Liver (tissue), 9 donors: Measurements from ENCODE around the gene RNF144A. TPM values are rescaled to one million over a fixed set of nuclear protein-coding genes. Genes with fewer than 3 reads are reported as not detected.

ENCODE experiments used
- DNase-seq: peaks from one replicate; pipeline ENCODE4 v3.0.0-alpha.2; 2017; ENCODE audit warnings: low spot score
- H3K27ac ChIP-seq, 2 donors: one replicate each; pipeline ENCODE4 v1.7.0; 2013; ENCODE audit warnings: inconsistent platforms in 2 of 2, low read length in 2 of 2, control low read depth in 1 of 2, low read depth in 1 of 2, mild to moderate bottlenecking in 1 of 2
- H3K27me3 ChIP-seq, 4 donors: one replicate each; pipeline versions ENCODE4 v1.6.1 to v1.7.0; 2013; ENCODE audit warnings: low read length in 3 of 4, inconsistent platforms in 1 of 4, mild to moderate bottlenecking in 1 of 4, moderate library complexity in 1 of 4; ENCODE audit not compliant: control insufficient read depth in 4 of 4, insufficient read depth in 4 of 4
- H3K36me3 ChIP-seq, 4 donors: one replicate each; pipeline versions ENCODE4 v1.6.1 to v1.7.0; 2013; ENCODE audit warnings: low read length in 3 of 4, mild to moderate bottlenecking in 3 of 4, low read depth in 1 of 4, moderate library complexity in 1 of 4; ENCODE audit not compliant: control insufficient read depth in 4 of 4, insufficient read depth in 3 of 4
- H3K4me1 ChIP-seq, 4 donors: one replicate each; pipeline versions ENCODE4 v1.6.1 to v1.7.0; 2013; ENCODE audit warnings: low read length in 3 of 4, mild to moderate bottlenecking in 3 of 4, moderate library complexity in 1 of 4; ENCODE audit not compliant: control insufficient read depth in 4 of 4, insufficient read depth in 4 of 4
- H3K4me3 ChIP-seq, 3 donors: one replicate each; pipeline versions ENCODE4 v1.6.1 to v1.7.0; 2013; ENCODE audit warnings: low read length in 3 of 3, control low read depth in 1 of 3, low read depth in 1 of 3, mild to moderate bottlenecking in 1 of 3
- H3K9ac ChIP-seq, 2 donors: one replicate each; pipeline ENCODE4 v1.7.0; 2013; ENCODE audit warnings: low read length in 2 of 2, mild to moderate bottlenecking in 2 of 2, moderate library complexity in 2 of 2, control low read depth in 1 of 2, low read depth in 1 of 2
- H3K9me3 ChIP-seq, 4 donors: one replicate each; pipeline versions ENCODE4 v1.6.1 to v1.7.0; 2013; ENCODE audit warnings: low read length in 3 of 4; ENCODE audit not compliant: control insufficient read depth in 4 of 4
- ATF3 ChIP-seq: IDR thresholded peaks from 2 replicates; pipeline ENCODE4 v1.6.1; 2016; ENCODE audit warnings: antibody characterized with exemption
- CTCF ChIP-seq: fragments of 150-350 bp; IDR thresholded peaks from 2 replicates; pipeline ENCODE4 v1.5.1; 2017; ENCODE audit warnings: improper control_type of control experiment, low read depth, low read length; ENCODE audit not compliant: missing input control
- EGR1 ChIP-seq, 2 donors: IDR thresholded peaks; 2 replicates each; pipeline ENCODE4 v1.6.1; 2016 to 2018; ENCODE audit warnings: antibody characterized with exemption in 2 of 2, low read depth in 2 of 2
- JUND ChIP-seq, 2 donors: IDR thresholded peaks; 2 replicates each; pipeline ENCODE4 v1.6.1; 2016; ENCODE audit warnings: antibody characterized with exemption in 2 of 2
- RAD21 ChIP-seq, 2 donors: IDR thresholded peaks; 2 replicates each; pipeline ENCODE4 v1.6.1; 2016; ENCODE audit warnings: antibody characterized with exemption in 2 of 2, mild to moderate bottlenecking in 2 of 2
- RXRA ChIP-seq, 2 donors: IDR thresholded peaks; 2 replicates each; pipeline ENCODE4 v1.6.1; 2017 to 2018; ENCODE audit warnings: antibody characterized with exemption in 2 of 2, mild to moderate bottlenecking in 1 of 2
- SP1 ChIP-seq: IDR thresholded peaks from 2 replicates; pipeline ENCODE4 v1.6.1; 2018; ENCODE audit warnings: antibody characterized with exemption, mild to moderate bottlenecking
- YY1 ChIP-seq: IDR thresholded peaks from 2 replicates; pipeline ENCODE4 v1.6.1; 2016; ENCODE audit warnings: antibody characterized with exemption, mild to moderate bottlenecking
- WGBS: extraction: QIAGEN DNeasy Blood & Tissue Kit; methylation state at CpG from one replicate; pipeline ENCODE4 v1.1.7; 2013; 5-methylcytosine and 5-hydroxymethylcytosine counted together
- polyA plus RNA-seq, 2 donors: library from polyadenylated mRNA; stranded (reverse) in 1 of 2; unstranded in 1 of 2; fragments of 200-250 nt in 1 of 2; fragments of >200 nt in 1 of 2; fragmentation: Nextera tagmentation in 1 of 2; extraction: Ambion mirVana in 1 of 2; gene quantifications; one replicate each; pipeline versions ENCODE4 v1.2.1 to v1.2.3, GENCODE V29; 2013 to 2015
- total RNA-seq, 2 donors: library from RNA; depleted of rRNA; stranded (reverse); fragments of >200 nt; gene quantifications; one replicate each; pipeline ENCODE4 v1.2.3, GENCODE V29; 2014
- TF ChIP-seq, protein P1 (sequence below): IDR thresholded peaks from 2 replicates; pipeline ENCODE4 v1.6.1; 2016; ENCODE audit warnings: antibody characterized with exemption
- TF ChIP-seq, protein P2 (sequence below): IDR thresholded peaks from 2 replicates; pipeline ENCODE4 v1.6.1; 2016; ENCODE audit warnings: antibody characterized with exemption
- donor health status: healthy.
- donor health status: healthy.
- donor health status: healthy.
- donor health status: healthy.
- donor health status: healthy.

The RNF144A gene
- total and polyA plus RNA-seq, 4 donors: 1.0 to 10.4 (median 2.3) TPM

DNA sequence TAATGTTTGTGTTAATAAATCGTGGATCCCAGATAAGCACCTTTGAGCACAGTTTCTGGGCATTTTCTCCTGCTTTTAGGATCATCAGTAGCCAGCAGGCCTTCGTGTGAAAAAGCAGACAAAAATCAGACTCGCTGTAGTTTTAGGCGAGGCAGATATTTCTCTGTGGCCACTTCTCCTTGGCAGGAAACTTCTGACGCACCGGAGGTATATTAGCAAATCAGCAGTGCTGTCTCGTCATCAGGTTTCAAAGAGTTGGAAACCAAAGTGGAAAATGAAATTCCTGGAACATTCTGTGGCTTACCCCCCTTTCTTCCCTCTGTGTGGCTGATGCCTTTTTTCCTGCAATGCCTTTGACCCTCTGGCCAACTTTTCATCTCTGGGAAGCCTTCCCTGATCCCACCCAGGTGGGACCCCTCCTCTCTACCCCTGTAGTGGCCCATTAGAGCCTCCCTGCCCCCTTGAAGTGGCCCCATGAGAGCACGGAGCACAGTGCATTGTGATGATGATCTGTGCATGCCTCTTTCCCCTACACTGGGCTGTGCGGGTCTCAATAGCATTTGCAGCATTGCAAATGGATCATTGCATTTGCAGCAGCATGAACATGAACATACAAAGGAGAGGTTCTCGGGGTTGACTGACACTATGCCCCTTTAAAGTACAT lies 93.3 kb downstream of the RNF144A start:
- peaks cover 0 to 5% (median 1%) of the 10 kb centered on the region in 4 donors for H3K4me1 ChIP-seq
- no peak for DNase-seq
- no peak for TF ChIP-seq YY1
- TF ChIP-seq EGR1 (IDR thresholded peaks at IDR 0.05; ENCODE audit: low read depth in 2 of 2): no peak
- TF ChIP-seq RXRA (IDR thresholded peaks at IDR 0.05): no peak
- TF ChIP-seq, protein P1, sequence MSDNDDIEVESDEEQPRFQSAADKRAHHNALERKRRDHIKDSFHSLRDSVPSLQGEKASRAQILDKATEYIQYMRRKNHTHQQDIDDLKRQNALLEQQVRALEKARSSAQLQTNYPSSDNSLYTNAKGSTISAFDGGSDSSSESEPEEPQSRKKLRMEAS: no peak
- WGBS: 77% methylated on average over 10 of the region's 10 CpGs
- H3K4me3 ChIP-seq: no peak overlapping the region
- H3K36me3 ChIP-seq: no peaks in the 10 kb centered on the region
- no peaks in the 10 kb centered on the region for H3K9me3 ChIP-seq
- H3K27me3 ChIP-seq: no peaks in the 10 kb centered on the region
- no peak overlapping the region for H3K9ac ChIP-seq
- no peak overlapping the region for H3K27ac ChIP-seq

DNA sequence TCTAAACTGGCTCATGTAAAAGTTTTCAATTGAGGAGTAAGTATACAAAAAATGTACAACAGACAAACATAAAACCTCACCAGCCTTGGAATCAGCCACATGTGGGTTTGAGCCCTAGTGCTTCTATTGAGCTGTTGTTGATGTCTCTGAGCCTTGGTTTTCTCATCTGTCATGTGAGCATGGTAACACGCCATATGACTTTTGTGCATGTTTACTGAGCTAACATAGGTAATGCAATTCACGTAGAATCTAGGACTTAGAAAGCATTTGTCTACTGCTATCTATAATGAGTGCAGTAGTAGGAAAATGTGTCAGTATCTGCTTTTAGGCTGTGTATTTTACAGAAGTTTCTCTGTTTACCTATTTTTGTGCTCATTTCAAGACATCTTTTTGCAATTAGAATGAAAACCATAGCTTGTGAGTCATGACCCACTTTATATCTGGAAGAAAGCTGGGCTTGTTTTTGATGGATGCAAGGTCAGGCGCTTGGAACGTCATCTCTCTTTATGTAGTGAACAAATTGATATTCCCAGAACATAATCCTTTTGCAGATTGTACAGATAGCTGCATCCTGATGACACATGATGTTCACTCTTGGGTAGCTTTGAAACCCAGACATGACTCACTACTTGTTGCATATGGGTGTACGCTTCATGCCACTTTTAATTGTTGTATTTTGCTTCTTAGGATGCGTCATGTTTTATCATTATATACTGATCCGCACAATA lies 94.3 kb downstream of the RNF144A start:
- Histone ChIP-seq H3K27ac (no peak overlapping the region), H3K4me1 (peaks cover 0 to 5% (median 1%) of the 10 kb centered on the region in 4 donors), H3K4me3 (no peak overlapping the region), H3K9ac (no peak overlapping the region), H3K9me3 (no peaks in the 10 kb centered on the region), H3K27me3 (no peaks in the 10 kb centered on the region), H3K36me3 (no peaks in the 10 kb centered on the region)
- DNase-seq: no peak
- 93% methylated on average over 7 of the region's 7 CpGs for WGBS
- TF ChIP-seq RAD21 (IDR thresholded peaks at IDR 0.05): no peak
- TF ChIP-seq, protein P1: no peak
- no peak for TF ChIP-seq ATF3
- TF ChIP-seq YY1: no peak
- TF ChIP-seq CTCF: no peak

GRCh38 chr2:7012141-7012764 lies 95.0 kb downstream of the RNF144A start:
- no peaks in the 10 kb centered on the region for H3K9me3 ChIP-seq
- H3K4me1 ChIP-seq: peaks cover 0 to 5% (median 0%) of the 10 kb centered on the region in 4 donors
- TF ChIP-seq RXRA (IDR thresholded peaks at IDR 0.05) (no peak), SP1 (no peak), JUND (IDR thresholded peaks at IDR 0.05) (no peak), RAD21 (IDR thresholded peaks at IDR 0.05) (no peak), YY1 (no peak)
- TF ChIP-seq, protein P2, sequence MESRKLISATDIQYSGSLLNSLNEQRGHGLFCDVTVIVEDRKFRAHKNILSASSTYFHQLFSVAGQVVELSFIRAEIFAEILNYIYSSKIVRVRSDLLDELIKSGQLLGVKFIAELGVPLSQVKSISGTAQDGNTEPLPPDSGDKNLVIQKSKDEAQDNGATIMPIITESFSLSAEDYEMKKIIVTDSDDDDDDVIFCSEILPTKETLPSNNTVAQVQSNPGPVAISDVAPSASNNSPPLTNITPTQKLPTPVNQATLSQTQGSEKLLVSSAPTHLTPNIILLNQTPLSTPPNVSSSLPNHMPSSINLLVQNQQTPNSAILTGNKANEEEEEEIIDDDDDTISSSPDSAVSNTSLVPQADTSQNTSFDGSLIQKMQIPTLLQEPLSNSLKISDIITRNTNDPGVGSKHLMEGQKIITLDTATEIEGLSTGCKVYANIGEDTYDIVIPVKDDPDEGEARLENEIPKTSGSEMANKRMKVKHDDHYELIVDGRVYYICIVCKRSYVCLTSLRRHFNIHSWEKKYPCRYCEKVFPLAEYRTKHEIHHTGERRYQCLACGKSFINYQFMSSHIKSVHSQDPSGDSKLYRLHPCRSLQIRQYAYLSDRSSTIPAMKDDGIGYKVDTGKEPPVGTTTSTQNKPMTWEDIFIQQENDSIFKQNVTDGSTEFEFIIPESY: no peak
- WGBS: 94% methylated on average over 6 of the region's 6 CpGs
- no peaks in the 10 kb centered on the region for H3K27me3 ChIP-seq
- no peak overlapping the region for H3K9ac ChIP-seq
- no peaks in the 10 kb centered on the region for H3K36me3 ChIP-seq
- no peak for DNase-seq
- no peak overlapping the region for H3K4me3 ChIP-seq
- no peak overlapping the region for H3K27ac ChIP-seq
